ENCODE measurements around the gene ZCCHC24. TPM values are rescaled to one million over a fixed set of nuclear protein-coding genes. Genes with fewer than 3 reads are reported as not detected.

Gene ZCCHC24
- total RNA-seq, 2 donors from 2014 or later = 45.6 to 85.9 TPM

GRCh38 chr10:79391231-79392019 is 54.0 kb downstream of the ZCCHC24 start:
- H3K36me3 ChIP-seq = peaks cover 25% of the 10 kb centered on the region
- no peak for TF ChIP-seq CTCF (IDR thresholded peaks at IDR 0.05)
- H3K4me1 ChIP-seq = peaks cover 0 to 44% of the 10 kb centered on the region in 2 donors
- no peak overlapping the region for H3K4me3 ChIP-seq
- DNase-seq (ENCODE audit: low spot score) = peak; percentile 68
- H3K27ac ChIP-seq = peak overlapping the region in 1 of 2 donors; percentile 24
- no peaks in the 10 kb centered on the region for H3K9me3 ChIP-seq
- H3K27me3 ChIP-seq = no peaks in the 10 kb centered on the region

GRCh38 chr10:79390551-79391229 is 54.7 kb downstream of the ZCCHC24 start:
- TF ChIP-seq CTCF (IDR thresholded peaks at IDR 0.05) = no peak
- H3K9me3 ChIP-seq = no peaks in the 10 kb centered on the region
- no peak overlapping the region for H3K4me3 ChIP-seq
- peaks cover 32% of the 10 kb centered on the region for H3K36me3 ChIP-seq
- H3K4me1 ChIP-seq = peaks cover 0 to 44% of the 10 kb centered on the region in 2 donors
- H3K27ac ChIP-seq = peak overlapping the region in 1 of 2 donors; percentile 10
- DNase-seq (ENCODE audit: low spot score) = peak; percentile 55
- H3K27me3 ChIP-seq = no peaks in the 10 kb centered on the region

GRCh38 chr10:79390057-79390456 is 55.4 kb downstream of the ZCCHC24 start:
- no peak for DNase-seq (ENCODE audit: low spot score)
- H3K4me1 ChIP-seq = peaks cover 0 to 44% of the 10 kb centered on the region in 2 donors
- no peak for TF ChIP-seq CTCF (IDR thresholded peaks at IDR 0.05)
- H3K9me3 ChIP-seq = no peaks in the 10 kb centered on the region
- no peak overlapping the region for H3K4me3 ChIP-seq
- no peaks in the 10 kb centered on the region for H3K27me3 ChIP-seq
- peaks cover 37% of the 10 kb centered on the region for H3K36me3 ChIP-seq
- H3K27ac ChIP-seq = peak overlapping the region in 1 of 2 donors; percentile 1

GRCh38 chr10:79387974-79388850 is 57.2 kb downstream of the ZCCHC24 start:
- H3K9me3 ChIP-seq = no peaks in the 10 kb centered on the region

More at GRCh38 chr10:79387974-79388850, 57.2 kb downstream of the ZCCHC24 start:
- H3K36me3 ChIP-seq = peaks cover 25% of the 10 kb centered on the region
- no peak overlapping the region for H3K4me3 ChIP-seq
- H3K27ac ChIP-seq = peak overlapping the region in 1 of 2 donors; percentile 16
- H3K27me3 ChIP-seq = no peaks in the 10 kb centered on the region
- peak; percentile 52 for DNase-seq (ENCODE audit: low spot score)
- peaks cover 0 to 44% of the 10 kb centered on the region in 2 donors for H3K4me1 ChIP-seq
- TF ChIP-seq CTCF (IDR thresholded peaks at IDR 0.05) = no peak

Data from right atrium auricular region (tissue), 2 donors.